ENCODE results near the gene IDH3G. TPM values are rescaled to one million over a fixed set of nuclear protein-coding genes. Genes with fewer than 3 reads are reported as not detected.

The IDH3G gene
- total and polyA plus RNA-seq, 2 donors (not counting 3 experiments of a cell fraction or from before 2014, with no cell fraction given) = 57.7 to 116 TPM

GRCh38 chrX:153766871-153767673 is 27.1 kb downstream of the IDH3G start:
- no TSS peak for BruUV-seq (replicated peaks)
- no peaks in the 10 kb centered on the region for H3K9me3 ChIP-seq (replicated peaks; ENCODE audit: control insufficient read depth, insufficient read depth, low read length)
- H3K36me3 ChIP-seq (ENCODE audit: control insufficient read depth in 2 of 2, extremely low read depth in 1 of 2, insufficient read depth in 2 of 2, low read length in 2 of 2) = peaks cover 0 to 13% of the 10 kb centered on the region in 2 experiments
- TF ChIP-seq JUN (IDR thresholded peaks at IDR 0.05; ENCODE audit: borderline replicate concordance, insufficient read depth, insufficient read length, low read depth) (no peak), EZH2 (IDR thresholded peaks at IDR 0.05; ENCODE audit: borderline replicate concordance, low read depth, low read length, severe bottlenecking) (no peak), MAX (IDR thresholded peaks at IDR 0.05; ENCODE audit: insufficient read depth, insufficient read length) (no peak), CTCF (IDR thresholded peaks at IDR 0.05; ENCODE audit: extremely low read depth in 1 of 2, insufficient read depth in 1 of 2, low read depth in 1 of 2, low read length in 2 of 2) (no peak), POLR2A (IDR thresholded peaks at IDR 0.05; ENCODE audit: low read depth, low read length) (no peak), MYC (IDR thresholded peaks at IDR 0.05; ENCODE audit: low read depth, low read length) (no peak), GATA2 (IDR thresholded peaks at IDR 0.05; ENCODE audit: insufficient read depth, insufficient read length, low read depth, low read length) (no peak), FOS (IDR thresholded peaks at IDR 0.05; ENCODE audit: borderline replicate concordance, insufficient read depth, low read length) (no peak), POLR2AphosphoS5 (IDR thresholded peaks at IDR 0.05; ENCODE audit: insufficient read depth, low read depth, low read length) (no peak)
- intact Hi-C loops (cut with micrococcal nuclease) (loop anchor here (10.0 kb wide), 1 partner anchor 278 kb away; no protein-coding TSS in a partner anchor), dilution Hi-C loops (cut with MboI; ENCODE audit: extremely low pct_ligation_motif_present, low sequenced_read_pairs) (no loop called here)
- H3K9ac ChIP-seq (replicated peaks; ENCODE audit: extremely low read depth, insufficient read depth, low read length) = no peak overlapping the region
- no peak for DNase-seq (ENCODE audit: low read depth, low spot score)
- no peaks in the 10 kb centered on the region for H4K20me1 ChIP-seq (replicated peaks; ENCODE audit: control insufficient read depth, extremely low read depth, insufficient read depth, low read length)
- H3K4me3 ChIP-seq (replicated peaks in 1 of 3; ENCODE audit: insufficient read depth in 1 of 3, low read depth in 1 of 3, low read length in 3 of 3) = no peak overlapping the region
- H3K27ac ChIP-seq (ENCODE audit: insufficient read depth, low read depth, low read length) = no peak overlapping the region
- ChIA-PET POLR2A (no interaction called here), CTCF (interaction anchor here (1.3 to 4.6 kb wide), 2 partner anchors 12 to 182 kb away, joined by 3 to 68 read pairs; no protein-coding TSS in a partner anchor)
- no peaks in the 10 kb centered on the region for H3K9me1 ChIP-seq (replicated peaks; ENCODE audit: control insufficient read depth, extremely low read depth, insufficient read depth, low read length)
- H3K79me2 ChIP-seq (ENCODE audit: control insufficient read depth, insufficient read depth, low read length) = no peaks in the 10 kb centered on the region
- no peak overlapping the region for H2AFZ ChIP-seq (ENCODE audit: low read depth, low read length)
- no peak overlapping the region for H3K4me2 ChIP-seq (ENCODE audit: insufficient read depth, low read length)
- H3K4me1 ChIP-seq (ENCODE audit: control insufficient read depth, extremely low read depth, insufficient read depth, low read length) = peaks cover 20% of the 10 kb centered on the region
- FAIRE-seq = no peak
- no peaks in the 10 kb centered on the region for H3K27me3 ChIP-seq (ENCODE audit: control insufficient read depth in 2 of 2, insufficient read depth in 2 of 2, low read length in 2 of 2)

Measured in endothelial cell of umbilical vein (primary cell).